GM13976 (cell line): ENCODE measurements around the gene LRIG3.
"Not testable (repeated sequence)": the region's sequence is repeated elsewhere in the genome, so short reads cannot be mapped to it uniquely, and the experiment has no call there.

Experiments
- DNase-seq: peaks from one replicate; pipeline ENCODE4 v3.0.0; 2012; ENCODE audit warnings: low spot score
- CTCF ChIP-seq: IDR thresholded peaks from 2 replicates; pipeline ENCODE4 v1.5.1; 2012; ENCODE audit warnings: borderline replicate concordance, mild to moderate bottlenecking; ENCODE audit not compliant: insufficient read depth; ENCODE audit errors: extremely low read depth, missing control alignments, control extremely low read depth
- in situ Hi-C: fragments of 300-500 bp; cut with MboI; formaldehyde crosslinking; loops from one replicate; pipeline ENCODE4 v1.12.0; 2022; ENCODE audit warnings: low sequenced_read_pairs, mixed read lengths, inconsistent platforms; ENCODE audit not compliant: unreplicated experiment

Gene LRIG3

GRCh38 chr12:58877243-58877743 lies 43.0 kb downstream of the LRIG3 start:
- no peak for TF ChIP-seq CTCF
- no peak for DNase-seq
- in situ Hi-C loops = no loop called here

GRCh38 chr12:58873496-58873895 lies 46.8 kb downstream of the LRIG3 start:
- in situ Hi-C loops = no loop called here
- no peak for DNase-seq
- no peak for TF ChIP-seq CTCF

GRCh38 chr12:58871556-58871955 lies 48.7 kb downstream of the LRIG3 start:
- DNase-seq = no peak
- TF ChIP-seq CTCF = no peak
- in situ Hi-C loops = no loop called here

- no peak for DNase-seq
- in situ Hi-C loops = no loop called here
- TF ChIP-seq CTCF = no peak
Measured at GRCh38 chr12:58870595-58870994, 49.7 kb downstream of the LRIG3 start.

- in situ Hi-C loops = no loop called here
- DNase-seq = no peak
- no peak for TF ChIP-seq CTCF
Measured at GRCh38 chr12:58860788-58861240, 59.5 kb downstream of the LRIG3 start.

- in situ Hi-C loops = no loop called here
- TF ChIP-seq CTCF = no peak
- DNase-seq = no peak
Measured at GRCh38 chr12:58860056-58860787, 60.1 kb downstream of the LRIG3 start.

- in situ Hi-C loops = no loop called here
- DNase-seq = no peak
- TF ChIP-seq CTCF = no peak
Measured at GRCh38 chr12:58858030-58858429, 62.3 kb downstream of the LRIG3 start.

- in situ Hi-C loops, DNase-seq: not testable (repeated sequence)
Measured at GRCh38 chr12:58857206-58857605, 63.1 kb downstream of the LRIG3 start.

- in situ Hi-C loops, DNase-seq: not testable (repeated sequence)
Measured at GRCh38 chr12:58855630-58856029, 64.7 kb downstream of the LRIG3 start.
